MG63 (cell line): ENCODE results near the gene CDRT4. TPM values are rescaled to one million over a fixed set of nuclear protein-coding genes. Genes with fewer than 3 reads are reported as not detected.

ENCODE experiments used
- DNase-seq: peaks from one replicate; pipeline ENCODE4 v3.0.0-alpha.2; 2020
- H3K27me3 ChIP-seq: fragments of 250-450 bp; sonication (Bioruptor Pico); 2 replicates; pipeline ENCODE4 v1.5.1; 2020; ENCODE audit warnings: mild to moderate bottlenecking, moderate library complexity
- H3K36me3 ChIP-seq: fragments of 250-450 bp; sonication (Bioruptor Pico); 2 replicates; pipeline ENCODE4 v1.5.1; 2020; ENCODE audit warnings: mild to moderate bottlenecking, moderate library complexity
- H3K4me3 ChIP-seq: fragments of 250-450 bp; sonication (Bioruptor Pico); 2 replicates; pipeline ENCODE4 v1.5.1; 2020; ENCODE audit warnings: mild to moderate bottlenecking, moderate library complexity
- H3K9me3 ChIP-seq: fragments of 250-450 bp; sonication (Bioruptor Pico); 2 replicates; pipeline ENCODE4 v1.5.1; 2020; ENCODE audit warnings: mild to moderate bottlenecking, moderate library complexity
- total RNA-seq: library from RNA; depleted of rRNA; stranded (reverse); fragments of >200 nt; shearing (Covaris generic); gene quantifications from 2 replicates; pipeline ENCODE4 v1.2.3, GENCODE V29; 2014; ENCODE audit warnings: low replicate concordance

The CDRT4 gene
- total RNA-seq, 1 experiment from 2014 or later, result 2.9 TPM

- H3K4me3 ChIP-seq, result no peak overlapping the region
- no peak for DNase-seq
- no peaks in the 10 kb centered on the region for H3K27me3 ChIP-seq
- no peaks in the 10 kb centered on the region for H3K9me3 ChIP-seq
- no peaks in the 10 kb centered on the region for H3K36me3 ChIP-seq
Observed at GRCh38 chr17:15498107-15498506, 30.7 kb upstream of the CDRT4 start.

GRCh38 chr17:15496735-15497670, 29.6 kb upstream of the CDRT4 start:
- H3K4me3 ChIP-seq, result no peak overlapping the region
- no peaks in the 10 kb centered on the region for H3K36me3 ChIP-seq
- no peak for DNase-seq
- H3K27me3 ChIP-seq, result no peaks in the 10 kb centered on the region
- no peaks in the 10 kb centered on the region for H3K9me3 ChIP-seq

DNA sequence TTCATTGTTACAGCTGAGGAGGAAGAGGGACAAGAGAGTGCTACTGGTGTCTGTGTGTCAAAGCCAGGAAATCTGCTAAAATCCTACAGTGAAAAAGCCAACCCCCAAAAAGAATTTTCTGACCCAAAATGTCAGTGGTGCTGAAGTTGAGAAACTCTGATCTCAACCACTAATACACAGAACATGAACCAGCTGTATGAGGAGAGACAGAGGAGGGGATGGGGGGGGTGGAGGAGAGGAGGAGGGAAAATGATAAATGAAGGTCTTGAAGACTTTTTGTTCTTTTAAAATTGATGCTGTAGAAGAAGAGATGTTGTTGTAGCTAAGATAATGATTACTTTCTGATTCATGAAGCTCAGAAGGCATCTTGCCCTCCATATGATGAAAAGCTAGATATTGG, 27.4 kb upstream of the CDRT4 start:
- no peaks in the 10 kb centered on the region for H3K9me3 ChIP-seq
- DNase-seq, result no peak
- H3K4me3 ChIP-seq, result no peak overlapping the region
- H3K27me3 ChIP-seq, result no peaks in the 10 kb centered on the region
- H3K36me3 ChIP-seq, result no peaks in the 10 kb centered on the region

DNA sequence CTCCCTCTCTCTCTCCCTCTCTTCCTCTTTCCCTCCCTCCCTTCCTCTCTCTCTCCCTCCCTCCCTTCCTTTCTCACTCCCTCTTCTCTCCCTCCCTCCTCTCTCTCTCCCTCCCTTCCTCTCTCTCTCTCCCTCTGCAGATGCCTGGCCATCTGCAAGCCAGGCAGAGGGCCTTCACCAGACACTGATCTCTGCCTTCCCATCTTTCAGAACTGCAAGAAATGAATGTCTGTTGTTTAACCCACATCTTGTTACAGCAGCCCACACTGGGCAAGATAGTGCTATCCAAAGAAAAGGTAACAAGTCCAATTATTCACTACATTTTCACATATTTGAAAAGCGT, 26.2 kb upstream of the CDRT4 start:
- H3K36me3 ChIP-seq, result no peaks in the 10 kb centered on the region
- no peaks in the 10 kb centered on the region for H3K9me3 ChIP-seq
- H3K27me3 ChIP-seq, result no peaks in the 10 kb centered on the region
- DNase-seq, result no peak
- no peak overlapping the region for H3K4me3 ChIP-seq

GRCh38 chr17:15492791-15493692, 25.6 kb upstream of the CDRT4 start:
- no peaks in the 10 kb centered on the region for H3K36me3 ChIP-seq
- no peaks in the 10 kb centered on the region for H3K27me3 ChIP-seq
- no peaks in the 10 kb centered on the region for H3K9me3 ChIP-seq
- DNase-seq, result no peak
- no peak overlapping the region for H3K4me3 ChIP-seq

DNA sequence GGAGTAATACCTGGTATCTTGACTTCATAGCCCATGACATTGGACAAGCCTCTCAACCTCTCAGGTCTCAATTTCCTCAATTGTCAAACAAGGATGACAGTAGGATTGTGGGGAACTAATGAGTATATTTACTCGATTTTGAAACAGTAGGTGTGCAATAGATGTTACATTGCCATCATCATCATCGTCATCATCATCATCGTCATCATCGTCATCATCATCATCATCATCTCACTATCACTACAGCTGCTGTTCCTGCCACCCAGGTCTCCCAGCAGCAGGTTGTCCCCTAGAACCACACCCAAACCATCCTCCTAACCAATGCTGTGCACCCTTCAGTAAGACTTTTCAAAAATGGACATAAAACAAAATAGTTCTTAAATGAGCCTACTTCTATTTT, 24.8 kb upstream of the CDRT4 start:
- H3K36me3 ChIP-seq, result no peaks in the 10 kb centered on the region
- no peak for DNase-seq
- H3K9me3 ChIP-seq, result no peaks in the 10 kb centered on the region
- H3K4me3 ChIP-seq, result no peak overlapping the region
- H3K27me3 ChIP-seq, result no peaks in the 10 kb centered on the region

DNA sequence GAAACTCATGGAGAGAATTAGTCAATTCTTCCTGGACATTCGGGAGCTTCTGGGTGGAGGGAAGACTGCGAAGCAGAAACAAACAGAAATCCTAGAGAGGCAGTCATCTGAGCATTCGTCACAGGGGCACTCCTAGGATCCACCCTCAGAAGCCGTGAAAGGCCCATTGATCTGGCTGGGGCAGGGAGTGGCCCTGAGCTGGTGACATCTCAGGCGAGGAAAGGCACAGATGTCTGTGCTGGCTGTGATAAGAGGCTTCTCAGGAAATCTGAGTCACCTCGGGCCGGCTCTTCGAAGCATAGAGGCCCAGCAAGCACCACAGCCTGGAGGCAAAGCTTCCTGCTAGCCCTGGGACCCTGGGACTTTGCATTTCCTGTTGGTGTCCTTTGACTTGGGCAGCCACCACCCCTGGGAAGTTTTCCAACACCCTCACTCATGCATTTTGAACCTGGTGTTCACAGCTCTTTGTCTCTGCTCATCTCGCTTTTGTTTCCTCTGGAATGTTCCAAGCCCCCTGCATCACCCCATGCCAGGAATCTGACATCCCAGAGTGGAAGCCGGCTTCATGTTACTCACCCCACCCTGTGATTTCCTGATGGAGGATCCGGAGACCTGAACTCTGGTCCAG, 23.3 kb upstream of the CDRT4 start:
- Histone ChIP-seq H3K27me3 (no peaks in the 10 kb centered on the region), H3K36me3 (no peaks in the 10 kb centered on the region), H3K9me3 (no peaks in the 10 kb centered on the region), H3K4me3 (no peak overlapping the region)
- no peak for DNase-seq

DNA sequence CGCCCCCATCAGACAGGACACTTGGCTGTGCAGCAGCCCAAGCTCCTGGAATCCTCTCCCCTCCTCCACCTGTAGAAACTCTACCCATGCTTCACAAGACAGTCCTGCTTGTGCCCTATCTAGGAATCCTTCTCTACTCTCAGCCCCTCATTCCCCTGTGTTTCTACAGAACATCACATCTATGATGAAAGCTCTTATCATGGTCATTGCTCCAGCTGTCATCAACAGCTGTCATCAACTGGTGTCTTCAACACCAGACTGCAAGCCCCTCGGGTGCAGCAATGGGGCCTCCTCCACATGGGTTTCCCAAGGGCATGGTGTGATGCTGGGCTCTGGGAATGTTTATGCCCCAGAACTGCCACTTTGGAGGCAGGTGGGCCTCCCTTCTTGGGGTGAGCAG, 21.1 kb upstream of the CDRT4 start:
- DNase-seq, result no peak
- H3K27me3 ChIP-seq, result no peaks in the 10 kb centered on the region
- no peak overlapping the region for H3K4me3 ChIP-seq
- H3K36me3 ChIP-seq, result no peaks in the 10 kb centered on the region
- no peaks in the 10 kb centered on the region for H3K9me3 ChIP-seq

- H3K9me3 ChIP-seq, result no peaks in the 10 kb centered on the region
- DNase-seq, result no peak
- H3K4me3 ChIP-seq, result no peak overlapping the region
- H3K36me3 ChIP-seq, result no peaks in the 10 kb centered on the region
- no peaks in the 10 kb centered on the region for H3K27me3 ChIP-seq
Observed at GRCh38 chr17:15485045-15485444, 17.6 kb upstream of the CDRT4 start.

DNA sequence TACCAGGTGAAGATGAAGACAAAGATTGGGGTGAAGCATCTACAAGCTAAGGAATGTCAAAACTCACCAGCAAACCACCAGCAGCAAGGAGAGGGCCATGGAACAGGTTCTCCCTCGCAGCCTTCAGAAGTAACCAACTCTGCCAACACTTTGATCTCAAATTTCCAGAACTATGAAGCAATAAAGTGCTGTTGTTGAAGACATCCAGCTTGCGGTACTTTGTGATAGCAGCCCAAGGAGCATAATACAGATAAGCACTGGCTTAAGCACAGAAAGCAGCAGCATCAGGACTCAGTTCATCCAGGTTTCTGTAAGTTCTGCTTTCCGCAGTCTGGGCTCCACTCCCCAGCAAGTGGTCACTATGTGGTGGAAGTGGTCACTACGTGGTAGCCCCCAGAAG, 16.0 kb upstream of the CDRT4 start:
- DNase-seq, result no peak
- Histone ChIP-seq H3K9me3 (no peaks in the 10 kb centered on the region), H3K4me3 (no peak overlapping the region), H3K27me3 (no peaks in the 10 kb centered on the region), H3K36me3 (no peaks in the 10 kb centered on the region)

- H3K9me3 ChIP-seq, result no peaks in the 10 kb centered on the region
- H3K4me3 ChIP-seq, result no peak overlapping the region
- no peak for DNase-seq
- H3K27me3 ChIP-seq, result no peaks in the 10 kb centered on the region
- H3K36me3 ChIP-seq, result no peaks in the 10 kb centered on the region
Observed at GRCh38 chr17:15482476-15482875, 15.1 kb upstream of the CDRT4 start.

- H3K4me3 ChIP-seq, result no peak overlapping the region
- no peak for DNase-seq
- no peaks in the 10 kb centered on the region for H3K9me3 ChIP-seq
- no peaks in the 10 kb centered on the region for H3K36me3 ChIP-seq
- H3K27me3 ChIP-seq, result no peaks in the 10 kb centered on the region
Observed at GRCh38 chr17:15481481-15481880, 14.1 kb upstream of the CDRT4 start.

- no peak for DNase-seq
- H3K36me3 ChIP-seq, result no peaks in the 10 kb centered on the region
- H3K9me3 ChIP-seq, result no peaks in the 10 kb centered on the region
- no peak overlapping the region for H3K4me3 ChIP-seq
- H3K27me3 ChIP-seq, result no peaks in the 10 kb centered on the region
Observed at GRCh38 chr17:15480204-15480603, 12.8 kb upstream of the CDRT4 start.

GRCh38 chr17:15479703-15480102, 12.3 kb upstream of the CDRT4 start:
- H3K9me3 ChIP-seq, result no peaks in the 10 kb centered on the region
- H3K36me3 ChIP-seq, result no peaks in the 10 kb centered on the region
- H3K27me3 ChIP-seq, result no peaks in the 10 kb centered on the region
- H3K4me3 ChIP-seq, result no peak overlapping the region
- no peak for DNase-seq

DNA sequence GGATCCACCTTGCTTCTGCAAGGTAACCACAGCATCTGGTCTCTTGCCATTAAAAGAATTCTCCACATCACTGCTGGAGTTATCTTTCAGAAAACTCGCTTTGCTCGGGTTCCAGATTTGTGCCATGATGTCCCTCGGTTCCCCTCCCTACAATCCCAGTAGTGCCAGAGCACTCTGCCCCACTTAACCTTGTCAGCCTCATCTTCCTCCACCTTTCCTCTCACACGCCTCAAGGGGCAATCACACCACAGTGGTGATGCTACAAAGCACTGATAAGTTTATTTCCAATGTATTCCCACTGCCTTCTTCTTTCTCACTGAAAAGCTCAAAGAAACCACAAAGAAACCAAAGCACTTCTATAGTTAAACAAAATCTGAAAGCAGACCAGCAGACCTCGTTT, 11.4 kb upstream of the CDRT4 start:
- Histone ChIP-seq H3K27me3 (no peaks in the 10 kb centered on the region), H3K4me3 (no peak overlapping the region), H3K36me3 (no peaks in the 10 kb centered on the region), H3K9me3 (no peaks in the 10 kb centered on the region)
- no peak for DNase-seq

- H3K4me3 ChIP-seq, result no peak overlapping the region
- DNase-seq, result no peak
- no peaks in the 10 kb centered on the region for H3K27me3 ChIP-seq
- no peaks in the 10 kb centered on the region for H3K9me3 ChIP-seq
- no peaks in the 10 kb centered on the region for H3K36me3 ChIP-seq
Observed at GRCh38 chr17:15475631-15476354, 8.4 kb upstream of the CDRT4 start.

GRCh38 chr17:15472891-15473290, 5.5 kb upstream of the CDRT4 start:
- no peaks in the 10 kb centered on the region for H3K36me3 ChIP-seq
- DNase-seq, result no peak
- no peaks in the 10 kb centered on the region for H3K27me3 ChIP-seq
- H3K9me3 ChIP-seq, result no peaks in the 10 kb centered on the region
- no peak overlapping the region for H3K4me3 ChIP-seq
